HepG2 (cell line): ENCODE data around the gene MYPN. TPM values are rescaled to one million over a fixed set of nuclear protein-coding genes. Genes with fewer than 3 reads are reported as not detected.
A peak's percentile ranks its signal among the peaks of the same experiment; 100 is the strongest.

Experiments used
- ATAC-seq: fragments of 200-7000 bp; cut with Tn5 transposase; 3 replicates; pipeline ENCODE4 v1.9.1; 2020; ENCODE audit warnings: mild to moderate bottlenecking, moderate library complexity
- BruUV-seq: library from RNA; stranded (reverse); fragments of 400-500 nt; replicated peaks from 2 replicates; lab custom pipeline; 2021; lab: Mats Ljungman, UMichigan
- CTCF ChIA-PET: fragments of 300-600 bp; formaldehyde crosslinking; extraction: SDS; loops from one replicate; lab custom pipeline; 2021; ENCODE audit warnings: low total read pairs, inconsistent platforms, low intra/inter-chr PET ratio; lab: Yijun Ruan, JAX
- POLR2A ChIA-PET: fragments of 350-600 bp; sonication (Branson Sonifier 250); formaldehyde crosslinking; loops from one replicate; lab custom pipeline; 2020; ENCODE audit warnings: antibody characterized with exemption, inconsistent platforms; lab: Yijun Ruan, JAX
- DNase-seq: peaks from one replicate; pipeline ENCODE4 v3.0.0-alpha.2; 2015; ENCODE audit warnings: low spot score
- FAIRE-seq: peaks from 3 replicates; lab custom pipeline; 2011; peaks lifted over from hg19 to GRCh38; lab: Jason Lieb, UNC
- H2AFZ ChIP-seq: one replicate; pipeline ENCODE4 v1.6.1; 2011; ENCODE audit warnings: low read length, inconsistent platforms
- H3K27ac ChIP-seq: fragments of 300-600 bp; 3 replicates; pipeline ENCODE4 v1.8.0; 2011; ENCODE audit warnings: mixed run types, mild to moderate bottlenecking, mixed read lengths, low read length, inconsistent platforms; ENCODE audit not compliant: insufficient read depth; ENCODE audit errors: extremely low read length
- H3K27me3 ChIP-seq, 2 experiments: fragments of 200-600 bp in 1 of 2; 2 replicates in 1 of 2; 3 replicates in 1 of 2; pipeline versions ENCODE4 v1.6.0 to v1.8.0; 2011; ENCODE audit warnings: low read length in 2 of 2, mild to moderate bottlenecking in 2 of 2, moderate library complexity in 2 of 2, inconsistent platforms in 1 of 2; ENCODE audit not compliant: insufficient read depth in 2 of 2, control insufficient read depth in 1 of 2
- H3K36me3 ChIP-seq, 2 experiments: fragments of 200-600 bp in 1 of 2; replicated peaks in 1 of 2; 2 replicates in 1 of 2; 3 replicates in 1 of 2; pipeline versions ENCODE4 v1.5.1 to v1.8.0; 2011; ENCODE audit warnings: low read length in 2 of 2, inconsistent platforms in 1 of 2; ENCODE audit not compliant: insufficient read depth in 2 of 2, control insufficient read depth in 1 of 2
- H3K4me1 ChIP-seq: 2 replicates; pipeline ENCODE4 v1.5.1; 2012; ENCODE audit warnings: low read length, inconsistent platforms; ENCODE audit not compliant: insufficient read depth
- H3K4me2 ChIP-seq: 2 replicates; pipeline ENCODE4 v1.6.0; 2011; ENCODE audit warnings: low read depth, low read length, inconsistent platforms
- H3K4me3 ChIP-seq, 3 experiments: fragments of 200-600 bp in 1 of 3; sonication (generic), shearing (Covaris generic) in 1 of 3; replicated peaks in 1 of 3; 2 replicates each; pipeline ENCODE4 v1.5.1; 2011 to 2016; ENCODE audit warnings: low read length in 3 of 3, inconsistent platforms in 2 of 3, low read depth in 2 of 3, mild to moderate bottlenecking in 2 of 3, control low read depth in 1 of 3, mixed read lengths in 1 of 3; ENCODE audit not compliant: insufficient read depth in 1 of 3
- H3K79me2 ChIP-seq: one replicate; pipeline ENCODE4 v1.6.1; 2011; ENCODE audit warnings: low read length, inconsistent platforms; ENCODE audit not compliant: insufficient read depth
- H3K9ac ChIP-seq: 2 replicates; pipeline ENCODE4 v1.6.0; 2011; ENCODE audit warnings: mild to moderate bottlenecking, low read depth, low read length, inconsistent platforms; ENCODE audit not compliant: insufficient read depth
- H3K9me3 ChIP-seq: 2 replicates; pipeline ENCODE4 v1.5.1; 2012; ENCODE audit warnings: mild to moderate bottlenecking, low read length
- H4K20me1 ChIP-seq: 2 replicates; pipeline ENCODE4 v1.6.0; 2011; ENCODE audit warnings: inconsistent platforms, mild to moderate bottlenecking, low read length, moderate library complexity; ENCODE audit not compliant: insufficient read depth
- CEBPZ ChIP-seq: IDR thresholded peaks from 2 replicates; pipeline ENCODE4 v1.6.1; 2012; ENCODE audit warnings: low read length, improper control_type of control experiment
- ELF4 ChIP-seq: sonication (generic); formaldehyde crosslinking; IDR thresholded peaks from 2 replicates; pipeline ENCODE4 v1.5.0; 2020; ENCODE audit warnings: missing genetic modification reagents, mild to moderate bottlenecking, moderate library complexity, borderline replicate concordance
- ERF ChIP-seq: IDR thresholded peaks from 2 replicates; pipeline ENCODE4 v1.6.1; 2018; ENCODE audit warnings: missing biosample characterization, missing genetic modification reagents
- FOXO1 ChIP-seq: sonication (generic); formaldehyde crosslinking; IDR thresholded peaks from 2 replicates; pipeline ENCODE4 v1.4.0; 2020; ENCODE audit warnings: missing genetic modification reagents
- SIN3A ChIP-seq: IDR thresholded peaks from 2 replicates; pipeline ENCODE4 v1.6.1; 2011; ENCODE audit warnings: low read depth, mild to moderate bottlenecking, control low read depth, low read length, borderline replicate concordance
- ZNF138 ChIP-seq: sonication (generic); formaldehyde crosslinking; IDR thresholded peaks from 2 replicates; pipeline ENCODE4 v1.5.0; 2020; ENCODE audit warnings: mild to moderate bottlenecking, low read depth, missing genetic modification reagents
- WGBS: methylation state at CpG from one replicate; pipeline ENCODE4 v1.1.6; 2017; ENCODE audit warnings: low lambda C conversion rate; 5-methylcytosine and 5-hydroxymethylcytosine counted together
- in situ Hi-C: cut with HindIII; loops from 2 replicates; pipeline ENCODE4 v1.10.0; 2017; ENCODE audit warnings: low pct_unique_long_range_greater_than_20kb; ENCODE audit not compliant: extremely low pct_ligation_motif_present
- intact Hi-C: fragments of 100-400 bp; cut with micrococcal nuclease; formaldehyde crosslinking; loops from one replicate; pipeline ENCODE4 v1.10.0; 2022; ENCODE audit not compliant: unreplicated experiment
- polyA plus RNA-seq, 8 experiments: library from polyadenylated mRNA; depleted of rRNA in 3 of 8; stranded (reverse) in 7 of 8; unstranded in 1 of 8; fragments of >200 nt; fragmentation: Illumina TruSeq in 4 of 8; extraction: Trizol in 4 of 8; gene quantifications; 2 replicates each; pipeline versions ENCODE4 v1.2.1 to v1.2.3, GENCODE V29; 2011 to 2016; ENCODE audit warnings: low read depth in 4 of 8, missing spikeins in 1 of 8, mixed read lengths in 1 of 8; ENCODE audit not compliant: insufficient read depth in 1 of 8
- total RNA-seq, 5 experiments: library from RNA; depleted of rRNA; stranded (reverse); fragments of >200 nt; fragmentation: Illumina TruSeq; extraction: Trizol; gene quantifications; 2 replicates each; pipeline ENCODE4 v1.2.3, GENCODE V29; 2016; ENCODE audit warnings: low read depth in 1 of 5

The MYPN gene
- total and polyA plus RNA-seq, 2 of the 13 experiments (the other 11 are each of a cell fraction or from before 2014, with no cell fraction given): not detected

GRCh38 chr10:68239069-68239468 lies 129.8 kb downstream of the MYPN start:
- H2AFZ ChIP-seq: no peak overlapping the region
- H3K4me1 ChIP-seq: no peaks in the 10 kb centered on the region
- no peaks in the 10 kb centered on the region for H3K79me2 ChIP-seq
- ATAC-seq (peak; percentile 71), DNase-seq (no peak), FAIRE-seq (no peak)
- H3K9ac ChIP-seq: no peak overlapping the region
- ChIA-PET POLR2A (no interaction called here), CTCF (no interaction called here)
- 58% methylated on average over 5 of the region's 5 CpGs for WGBS
- H3K4me2 ChIP-seq: no peak overlapping the region
- no peaks in the 10 kb centered on the region for H4K20me1 ChIP-seq
- no peaks in the 10 kb centered on the region for H3K9me3 ChIP-seq
- intact Hi-C loops: no loop called here
- no TSS peak for BruUV-seq
- TF ChIP-seq ERF (CRISPR knock-in tag): no peak
- no peak for TF ChIP-seq FOXO1 (CRISPR knock-in tag)
- no peak for TF ChIP-seq ELF4 (CRISPR knock-in tag)
- TF ChIP-seq SIN3A: no peak
- TF ChIP-seq CEBPZ: no peak
- TF ChIP-seq ZNF138 (CRISPR knock-in tag): no peak
- H3K4me3 ChIP-seq: no peak overlapping the region
- H3K36me3 ChIP-seq: no peaks in the 10 kb centered on the region
- H3K27me3 ChIP-seq: peaks cover 0 to 10% of the 10 kb centered on the region in 2 experiments; a peak in 1 of 5 replicates
- H3K27ac ChIP-seq: no peak overlapping the region
- in situ Hi-C loops: no loop called here
